GM21737 (cell line): ENCODE measurements around the gene SLC35E1.

ENCODE experiments used
- ATAC-seq: cut with Tn5 transposase; IDR thresholded peaks from one replicate; pipeline ENCODE4 v1.9.1; 2021; ENCODE audit warnings: mild to moderate bottlenecking, moderate library complexity; ENCODE audit not compliant: unreplicated experiment

The SLC35E1 gene

GRCh38 chr19:16584248-16585093 lies 12.3 kb upstream of the SLC35E1 start:
- ATAC-seq, result peak; percentile 46

GRCh38 chr19:16582486-16583261 lies 10.5 kb upstream of the SLC35E1 start:
- no peak for ATAC-seq

- ATAC-seq, result no peak
Measured at GRCh38 chr19:16581971-16582343, 9.7 kb upstream of the SLC35E1 start.

- no peak for ATAC-seq
Measured at GRCh38 chr19:16581145-16581970, 9.1 kb upstream of the SLC35E1 start.

DNA sequence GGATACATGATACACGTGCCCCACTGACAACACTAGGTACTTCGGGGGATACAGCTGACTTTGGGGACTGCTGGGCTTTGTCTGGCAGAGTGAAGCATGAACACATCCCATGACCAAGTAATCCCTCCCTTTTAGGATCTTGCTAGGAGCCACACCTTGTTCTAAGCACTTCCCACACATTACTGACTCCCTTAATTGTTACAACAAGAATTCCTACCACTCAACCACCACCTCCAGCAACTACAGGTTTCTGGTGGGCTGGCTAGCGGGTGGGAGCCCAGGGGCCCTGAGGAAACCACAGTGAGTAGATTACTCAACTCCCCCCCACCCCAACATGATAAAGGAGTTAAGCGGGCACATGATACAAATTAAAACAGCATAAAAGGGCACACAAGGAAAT lies 7.2 kb upstream of the SLC35E1 start:
- no peak for ATAC-seq

- ATAC-seq, result no peak
Measured at GRCh38 chr19:16577531-16577985, 5.3 kb upstream of the SLC35E1 start.

GRCh38 chr19:16576690-16577530 lies 4.7 kb upstream of the SLC35E1 start:
- no peak for ATAC-seq

DNA sequence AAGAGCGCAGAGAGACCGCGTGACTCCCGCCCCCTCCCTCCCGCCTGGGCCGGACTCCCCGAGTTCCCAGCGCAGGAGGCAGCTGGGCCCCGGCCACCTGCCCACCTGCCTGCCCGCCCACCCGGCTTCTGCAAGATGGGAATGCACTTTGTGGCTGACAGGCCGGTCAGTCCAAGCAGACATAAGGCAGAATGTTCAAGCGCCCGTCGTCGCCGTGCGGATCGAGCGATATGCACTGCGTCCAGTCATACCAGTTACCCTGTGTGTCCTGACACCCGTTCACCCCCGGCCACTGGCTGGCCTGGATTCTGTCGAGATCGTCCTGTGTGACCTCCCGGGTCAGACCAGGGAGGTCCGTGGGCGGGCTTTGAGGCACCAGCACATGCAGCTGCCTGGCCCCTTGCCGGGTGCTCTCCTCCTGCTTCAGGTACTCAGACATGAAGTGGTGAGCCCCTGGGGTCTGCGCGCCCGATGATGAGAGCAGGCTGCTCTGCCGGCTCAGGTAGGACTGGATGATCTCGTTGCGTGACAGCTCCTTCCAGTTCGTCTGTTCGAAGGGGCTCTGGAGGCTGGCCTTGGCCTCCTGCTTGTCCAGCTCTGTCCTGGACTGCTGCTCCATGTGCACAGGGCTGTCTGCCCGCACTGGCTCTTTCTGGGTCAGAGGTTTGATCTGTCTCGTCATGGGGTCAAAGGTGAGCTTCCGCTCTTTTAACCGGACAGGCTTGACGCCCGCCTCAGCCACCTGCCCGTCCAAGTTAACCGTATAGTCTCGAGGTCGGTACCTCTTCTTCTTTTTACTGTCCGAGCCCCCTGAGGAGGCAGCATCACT lies 3.9 kb upstream of the SLC35E1 start:
- no peak for ATAC-seq

GRCh38 chr19:16575282-16575681 lies 3.1 kb upstream of the SLC35E1 start:
- ATAC-seq, result no peak

- ATAC-seq, result no peak
Measured at GRCh38 chr19:16573925-16574324, 1.7 kb upstream of the SLC35E1 start.

DNA sequence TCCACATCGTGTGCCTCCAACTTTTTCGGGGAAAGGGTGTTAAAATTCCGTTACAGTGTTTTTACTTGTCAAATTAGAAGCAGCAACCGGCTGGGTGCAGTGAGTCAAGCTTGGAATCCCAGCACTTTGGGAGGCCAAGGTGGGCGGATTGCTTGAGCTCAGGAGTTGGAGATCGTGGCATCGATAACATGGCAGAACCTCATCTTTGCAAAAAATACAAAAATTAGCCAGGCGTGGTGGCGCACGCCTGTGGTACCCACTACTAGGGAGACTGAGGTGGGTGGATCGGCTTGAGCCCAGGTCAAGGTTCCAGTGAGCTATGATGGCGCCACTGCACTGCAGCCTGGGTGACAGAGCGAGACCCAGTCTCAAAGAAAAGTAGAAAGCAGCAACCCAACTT lies 1.1 kb upstream of the SLC35E1 start:
- no peak for ATAC-seq

DNA sequence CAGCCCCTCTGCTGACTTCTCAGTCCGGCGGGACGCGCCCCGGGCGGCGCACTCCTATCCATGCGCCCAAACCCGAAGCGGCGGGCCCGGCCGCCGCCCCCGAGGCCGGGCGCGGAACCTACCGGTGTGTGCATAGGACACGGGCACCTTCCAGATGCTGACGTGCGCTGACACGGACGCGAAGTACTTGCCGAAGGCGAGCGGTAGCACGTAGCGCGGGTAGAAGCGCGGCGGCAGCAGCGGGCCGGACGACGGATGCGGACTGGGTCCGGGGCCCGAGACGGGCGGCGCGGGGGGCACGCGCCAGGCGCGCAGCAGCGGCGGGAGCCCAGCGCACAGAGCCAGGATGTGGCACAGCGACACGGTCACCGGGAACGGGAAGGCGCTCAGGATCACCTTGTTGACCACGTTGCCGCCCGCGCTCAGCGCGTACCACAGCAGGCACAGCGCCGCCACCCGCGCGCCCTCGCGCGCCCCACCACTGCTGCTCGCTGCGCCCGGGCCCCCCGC lies 338 bp downstream of the SLC35E1 start:
- peak; percentile 10 for ATAC-seq

- ATAC-seq, result no peak
Measured at GRCh38 chr19:16571283-16571682, 932 bp downstream of the SLC35E1 start.

DNA sequence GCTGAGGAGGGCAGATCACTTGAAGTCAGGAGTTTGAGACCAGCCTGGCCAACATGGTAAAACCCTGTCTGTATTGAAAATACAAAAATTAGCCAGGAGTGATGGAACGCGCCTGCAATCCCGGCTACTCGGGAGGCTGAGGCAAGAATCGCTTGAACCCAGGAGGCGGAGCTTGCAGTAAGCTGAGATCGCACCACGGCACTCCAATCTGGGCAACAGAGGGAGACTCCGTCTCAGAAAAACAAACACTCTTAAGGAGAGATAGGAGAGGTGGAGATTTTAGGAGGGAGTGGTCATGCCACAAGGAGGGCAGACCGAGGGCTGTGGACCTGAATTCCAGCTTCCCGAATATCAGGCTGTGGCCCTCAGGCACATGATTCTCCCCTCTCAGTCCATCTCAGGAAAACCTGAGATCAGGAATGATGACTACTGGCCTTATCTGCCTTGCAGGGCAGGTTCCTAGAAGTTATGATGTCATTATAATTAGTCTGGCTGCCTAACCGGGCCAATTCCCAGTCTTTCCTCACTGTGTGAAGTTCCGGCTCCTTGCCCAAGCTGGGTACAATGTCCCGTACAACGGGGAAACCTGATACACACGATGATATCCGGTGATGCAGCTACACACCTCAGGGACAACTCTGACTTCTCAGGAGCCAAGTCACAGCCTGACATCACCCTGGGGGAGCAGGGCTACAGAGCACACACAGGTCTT lies 2.5 kb downstream of the SLC35E1 start:
- no peak for ATAC-seq

- no peak for ATAC-seq
Measured at GRCh38 chr19:16566702-16567101, 5.5 kb downstream of the SLC35E1 start.

DNA sequence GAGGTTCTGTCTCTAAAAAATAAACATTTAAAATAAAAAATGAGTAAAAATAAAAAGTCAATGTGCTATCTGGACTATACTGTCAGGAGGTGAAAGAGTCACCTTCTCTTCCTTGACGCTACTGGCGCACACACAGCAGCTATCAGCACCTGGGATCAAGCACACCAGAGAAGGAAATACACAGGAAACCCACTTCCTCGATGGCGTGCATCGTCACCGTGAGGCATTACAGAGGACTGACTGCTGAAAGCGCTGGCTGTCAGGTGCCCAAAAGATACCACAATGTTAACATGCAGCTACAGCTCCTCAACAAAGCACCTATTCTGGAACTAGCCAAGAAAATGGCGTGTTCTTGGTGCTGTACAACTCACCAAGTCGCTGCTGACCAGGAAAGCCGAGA lies 6.1 kb downstream of the SLC35E1 start:
- no peak for ATAC-seq

- ATAC-seq, result no peak
Measured at GRCh38 chr19:16564842-16565241, 7.4 kb downstream of the SLC35E1 start.

- ATAC-seq, result no peak
Measured at GRCh38 chr19:16562608-16563025, 9.6 kb downstream of the SLC35E1 start.

DNA sequence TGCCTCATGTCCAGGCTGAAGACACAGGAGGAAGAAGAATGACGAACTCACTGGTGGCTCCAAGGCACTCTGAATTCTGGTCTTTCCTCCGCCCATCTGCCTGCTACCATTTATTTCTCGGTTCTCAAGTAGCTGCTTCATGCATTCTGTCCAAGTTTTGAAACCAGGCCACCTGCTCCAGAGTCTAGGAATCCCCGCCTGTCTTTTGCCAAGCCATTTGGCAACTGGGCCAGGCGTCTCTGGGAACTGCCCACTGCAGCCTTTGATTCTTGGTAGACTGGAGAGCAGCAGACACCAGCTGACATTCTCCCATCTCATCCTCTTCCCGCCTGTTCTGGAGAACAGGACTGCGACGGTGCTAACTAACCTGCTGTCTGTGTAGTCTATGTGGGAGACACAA lies 10.8 kb downstream of the SLC35E1 start:
- no peak for ATAC-seq
